GM18951 (cell line): Measurements from ENCODE around the gene GJB3.

Experiments used
- POLR2A ChIP-seq: IDR thresholded peaks from 4 replicates; pipeline ENCODE4 v1.6.1; 2011; ENCODE audit warnings: mild to moderate bottlenecking; ENCODE audit not compliant: insufficient read length, insufficient read depth; ENCODE audit errors: extremely low read depth
- in situ Hi-C: fragments of 300-500 bp; cut with MboI; formaldehyde crosslinking; loops from one replicate; pipeline ENCODE4 v1.12.0; 2022; ENCODE audit warnings: low sequenced_read_pairs, mixed read lengths, inconsistent platforms; ENCODE audit not compliant: unreplicated experiment

The GJB3 gene

DNA sequence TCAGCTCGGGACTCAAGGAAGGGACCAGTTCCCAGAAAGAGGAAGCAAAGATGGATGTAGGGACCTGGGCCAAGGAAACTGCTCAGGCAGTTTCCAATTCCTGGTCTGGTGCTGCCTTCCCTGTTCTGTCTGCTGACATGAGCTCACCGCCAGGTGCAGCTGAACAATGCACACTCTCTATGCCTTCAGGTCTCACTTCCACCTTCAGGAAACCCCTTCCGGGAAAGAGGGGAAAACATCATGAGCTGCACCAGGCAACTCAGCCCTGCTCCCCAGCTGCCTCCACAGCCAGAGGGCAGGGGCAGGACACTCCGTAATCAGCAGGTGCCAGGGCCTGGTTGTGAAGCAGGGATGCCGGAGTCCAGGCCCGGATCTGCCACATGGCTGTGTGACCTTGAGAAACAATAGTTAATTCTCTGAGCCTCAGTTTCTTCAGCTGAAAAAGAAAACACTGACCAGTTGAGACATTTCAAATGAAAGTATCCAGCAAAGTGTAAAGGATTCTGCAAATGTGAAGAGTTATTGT lies 50.8 kb downstream of the GJB3 start:
- in situ Hi-C loops: no loop called here
- TF ChIP-seq POLR2A: no peak

DNA sequence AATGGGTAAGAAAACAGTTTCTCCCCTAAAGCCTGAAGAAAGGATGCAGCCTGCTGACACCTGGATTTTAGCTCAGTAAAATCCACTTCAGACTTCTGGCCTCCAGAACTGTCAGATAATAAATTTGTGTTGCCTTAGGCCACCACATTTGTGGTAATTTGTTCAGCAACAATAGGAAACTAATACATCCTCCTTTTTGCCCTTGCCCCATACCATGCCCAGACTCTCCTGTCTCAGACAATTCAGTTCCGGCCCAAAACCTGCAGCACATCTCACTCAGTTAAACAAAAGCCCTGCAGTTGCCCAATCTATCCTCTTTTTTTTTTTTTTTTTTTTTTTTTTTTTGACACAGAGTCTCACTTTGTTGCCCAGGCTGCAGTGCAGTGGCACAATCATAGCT lies 52.7 kb downstream of the GJB3 start:
- TF ChIP-seq POLR2A: no peak
- in situ Hi-C loops: no loop called here
